Rectal smooth muscle tissue (tissue), 1 donor: ENCODE measurements around the gene EFR3B.

Experiments used
- H3K27ac ChIP-seq: one replicate; pipeline ENCODE4 v1.7.0; 2013; ENCODE audit warnings: low read depth, low read length, inconsistent platforms
- H3K27me3 ChIP-seq: one replicate; pipeline ENCODE4 v1.7.0; 2013; ENCODE audit warnings: low read length; ENCODE audit not compliant: control insufficient read depth, insufficient read depth
- H3K36me3 ChIP-seq: one replicate; pipeline ENCODE4 v1.7.0; 2013; ENCODE audit warnings: low read length; ENCODE audit not compliant: control insufficient read depth, insufficient read depth
- H3K4me1 ChIP-seq: one replicate; pipeline ENCODE4 v1.7.0; 2013; ENCODE audit warnings: low read length; ENCODE audit not compliant: control insufficient read depth, insufficient read depth
- H3K4me3 ChIP-seq: one replicate; pipeline ENCODE4 v1.7.0; 2013; ENCODE audit warnings: low read length
- H3K9ac ChIP-seq: one replicate; pipeline ENCODE4 v1.7.0; 2013; ENCODE audit warnings: low read length

EFR3B gene

GRCh38 chr2:25197336-25198208 lies 155.7 kb downstream of the EFR3B start:
- H3K4me3 ChIP-seq: no peak overlapping the region
- H3K36me3 ChIP-seq: no peaks in the 10 kb centered on the region
- H3K27ac ChIP-seq: no peak overlapping the region
- H3K4me1 ChIP-seq: no peaks in the 10 kb centered on the region
- no peak overlapping the region for H3K9ac ChIP-seq
- H3K27me3 ChIP-seq: no peaks in the 10 kb centered on the region

GRCh38 chr2:25198209-25198525 lies 156.3 kb downstream of the EFR3B start:
- H3K27ac ChIP-seq: no peak overlapping the region
- no peak overlapping the region for H3K9ac ChIP-seq

DNA sequence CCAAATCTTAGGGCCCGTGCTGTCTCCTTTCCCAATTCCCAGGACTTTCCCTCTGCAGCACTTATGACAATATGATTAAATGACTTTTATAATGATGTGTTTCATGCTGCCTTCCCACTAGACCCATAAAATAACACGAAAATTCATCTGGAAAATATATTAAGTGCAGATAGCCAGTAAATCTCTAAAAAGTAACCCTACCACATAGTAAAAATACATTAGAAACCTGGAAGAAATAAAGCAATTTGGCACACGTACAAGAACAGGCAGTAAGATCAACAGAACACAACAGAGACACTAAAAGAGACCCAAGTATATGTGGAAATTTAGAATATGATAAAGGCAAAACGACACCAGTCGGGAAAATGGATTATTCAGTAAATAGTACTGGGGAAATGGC lies 156.7 kb downstream of the EFR3B start:
- Histone ChIP-seq H3K9ac (no peak overlapping the region), H3K4me3 (no peak overlapping the region), H3K36me3 (no peaks in the 10 kb centered on the region), H3K27me3 (no peaks in the 10 kb centered on the region), H3K4me1 (no peaks in the 10 kb centered on the region), H3K27ac (no peak overlapping the region)

More at GRCh38 chr2:25198209-25198525, 156.3 kb downstream of the EFR3B start:
- Histone ChIP-seq H3K27me3 (no peaks in the 10 kb centered on the region), H3K4me1 (no peaks in the 10 kb centered on the region), H3K4me3 (no peak overlapping the region), H3K36me3 (no peaks in the 10 kb centered on the region)

GRCh38 chr2:25201265-25201664 lies 159.4 kb downstream of the EFR3B start:
- Histone ChIP-seq H3K4me1 (no peaks in the 10 kb centered on the region), H3K36me3 (no peaks in the 10 kb centered on the region), H3K27me3 (no peaks in the 10 kb centered on the region), H3K4me3 (no peak overlapping the region), H3K9ac (no peak overlapping the region), H3K27ac (no peak overlapping the region)

- Histone ChIP-seq H3K36me3 (no peaks in the 10 kb centered on the region), H3K9ac (no peak overlapping the region), H3K4me1 (no peaks in the 10 kb centered on the region)
Measured at GRCh38 chr2:25201794-25202193, 159.9 kb downstream of the EFR3B start.

GRCh38 chr2:25202275-25202674 lies 160.4 kb downstream of the EFR3B start:
- Histone ChIP-seq H3K4me1 (no peaks in the 10 kb centered on the region), H3K9ac (no peak overlapping the region), H3K27me3 (no peaks in the 10 kb centered on the region), H3K27ac (no peak overlapping the region), H3K36me3 (no peaks in the 10 kb centered on the region), H3K4me3 (no peak overlapping the region)

More at GRCh38 chr2:25201794-25202193, 159.9 kb downstream of the EFR3B start:
- Histone ChIP-seq H3K27ac (no peak overlapping the region), H3K27me3 (no peaks in the 10 kb centered on the region), H3K4me3 (no peak overlapping the region)

GRCh38 chr2:25204190-25204838 lies 162.4 kb downstream of the EFR3B start:
- no peak overlapping the region for H3K27ac ChIP-seq
- H3K9ac ChIP-seq: no peak overlapping the region
- no peak overlapping the region for H3K4me3 ChIP-seq
- no peaks in the 10 kb centered on the region for H3K4me1 ChIP-seq
- no peaks in the 10 kb centered on the region for H3K36me3 ChIP-seq
- no peaks in the 10 kb centered on the region for H3K27me3 ChIP-seq

DNA sequence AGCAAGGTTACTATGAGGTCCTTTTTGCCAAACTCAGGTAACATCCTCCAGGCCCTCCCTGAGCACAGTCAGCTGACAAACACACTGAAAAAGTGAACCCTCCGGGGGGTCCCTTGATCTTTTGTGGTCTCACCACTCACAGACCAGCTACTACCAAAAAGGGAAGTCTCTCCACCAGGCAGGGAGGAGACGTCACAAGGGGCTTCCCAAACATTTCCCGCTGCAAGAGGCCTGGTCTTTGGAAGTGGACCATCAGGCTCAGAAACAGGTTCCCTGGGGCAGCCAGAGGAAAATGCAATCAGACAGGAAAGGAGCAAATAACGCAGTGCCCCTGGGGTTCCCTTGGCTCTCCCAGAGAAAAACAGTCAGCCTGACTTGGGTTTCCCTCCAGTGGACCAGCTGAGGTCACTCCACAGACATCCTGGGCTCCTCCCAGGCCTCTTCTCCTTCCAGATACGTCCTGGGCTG lies 165.2 kb downstream of the EFR3B start:
- Histone ChIP-seq H3K27ac (no peak overlapping the region), H3K4me3 (no peak overlapping the region), H3K9ac (no peak overlapping the region), H3K27me3 (no peaks in the 10 kb centered on the region), H3K36me3 (no peaks in the 10 kb centered on the region), H3K4me1 (no peaks in the 10 kb centered on the region)
